Stimulated activated CD8-positive, alpha-beta memory T cell treated with anti-CD3 and anti-CD28 coated beads, Interleukin-7, amount 100 ng/mL, for 4 hours (primary cell): ENCODE data around the gene SEC14L6.

Source experiments
- DNase-seq, 2 donors: peaks; one replicate each; pipeline ENCODE4 v3.0.0-alpha.2; 2020; ENCODE audit warnings: low read depth in 2 of 2

Gene SEC14L6

GRCh38 chr22:30535182-30535581, 11.4 kb downstream of the SEC14L6 start:
- no peak for DNase-seq

- DNase-seq: no peak
These were observed 14.6 kb downstream of the SEC14L6 start for GRCh38 chr22:30531651-30532608.

- no peak for DNase-seq
These were observed 19.9 kb downstream of the SEC14L6 start for GRCh38 chr22:30526656-30527055.

GRCh38 chr22:30523646-30524489, 22.7 kb downstream of the SEC14L6 start:
- DNase-seq: no peak

GRCh38 chr22:30521368-30522156, 25.0 kb downstream of the SEC14L6 start:
- DNase-seq: no peak

GRCh38 chr22:30519842-30520425, 26.6 kb downstream of the SEC14L6 start:
- DNase-seq: no peak

GRCh38 chr22:30516731-30517130, 29.8 kb downstream of the SEC14L6 start:
- DNase-seq: no peak

GRCh38 chr22:30516273-30516672, 30.3 kb downstream of the SEC14L6 start:
- DNase-seq: no peak

- DNase-seq: no peak
These were observed 32.3 kb downstream of the SEC14L6 start for GRCh38 chr22:30514252-30514651.

- DNase-seq: no peak
These were observed 33.1 kb downstream of the SEC14L6 start for GRCh38 chr22:30513462-30513861.

- no peak for DNase-seq
These were observed 34.6 kb downstream of the SEC14L6 start for GRCh38 chr22:30511911-30512310.

- no peak for DNase-seq
These were observed 35.4 kb downstream of the SEC14L6 start for GRCh38 chr22:30511109-30511508.

GRCh38 chr22:30508216-30508615, 38.3 kb downstream of the SEC14L6 start:
- no peak for DNase-seq

- DNase-seq: no peak
These were observed 38.9 kb downstream of the SEC14L6 start for GRCh38 chr22:30507670-30508069.

- DNase-seq: no peak
These were observed 40.0 kb downstream of the SEC14L6 start for GRCh38 chr22:30506507-30506968.

GRCh38 chr22:30503551-30503950, 43.0 kb downstream of the SEC14L6 start:
- no peak for DNase-seq

GRCh38 chr22:30502911-30503310, 43.6 kb downstream of the SEC14L6 start:
- no peak for DNase-seq

GRCh38 chr22:30502153-30502552, 44.4 kb downstream of the SEC14L6 start:
- DNase-seq: no peak

- no peak for DNase-seq
These were observed 45.9 kb downstream of the SEC14L6 start for GRCh38 chr22:30500628-30501027.

- no peak for DNase-seq
These were observed 48.9 kb downstream of the SEC14L6 start for GRCh38 chr22:30497466-30498150.
